Subcutaneous adipose tissue (tissue), 4 donors: ENCODE measurements around the gene LIN54. TPM values are rescaled to one million over a fixed set of nuclear protein-coding genes. Genes with fewer than 3 reads are reported as not detected.

Source experiments
- total RNA-seq, 4 donors: library from RNA; depleted of rRNA; stranded (reverse); fragments of >200 nt; gene quantifications; one replicate each; pipeline ENCODE4 v1.1.0, GENCODE V29; 2016
- TF ChIP-seq, protein P1 (sequence below): fragments of 450-650 bp; IDR thresholded peaks from one replicate; pipeline ENCODE4 v1.5.1; 2016; ENCODE audit warnings: low read depth, mild to moderate bottlenecking, control low read depth, antibody characterized with exemption, moderate library complexity

Gene LIN54
- total RNA-seq, 4 donors from 2014 or later, result 6.6 to 12.9 (median 9.9) TPM

DNA sequence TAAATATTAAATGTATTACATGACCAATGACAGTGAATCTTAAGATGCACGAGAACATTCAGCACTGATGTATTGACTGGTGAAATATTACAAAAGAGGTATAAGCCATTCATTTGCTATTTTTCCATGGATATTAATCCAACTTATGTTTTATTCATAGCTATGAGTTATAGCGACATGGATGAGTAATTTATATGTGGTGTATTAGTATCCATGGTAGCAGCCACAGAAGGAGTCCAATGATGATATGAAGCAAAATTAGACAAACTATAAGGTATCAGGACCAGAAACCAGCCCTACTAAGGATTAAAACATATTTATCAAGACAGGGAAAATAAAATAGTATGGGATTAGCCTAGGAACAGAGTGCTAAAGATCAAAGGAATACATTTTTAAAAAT lies 59.4 kb downstream of the LIN54 start:
- TF ChIP-seq, protein P1, sequence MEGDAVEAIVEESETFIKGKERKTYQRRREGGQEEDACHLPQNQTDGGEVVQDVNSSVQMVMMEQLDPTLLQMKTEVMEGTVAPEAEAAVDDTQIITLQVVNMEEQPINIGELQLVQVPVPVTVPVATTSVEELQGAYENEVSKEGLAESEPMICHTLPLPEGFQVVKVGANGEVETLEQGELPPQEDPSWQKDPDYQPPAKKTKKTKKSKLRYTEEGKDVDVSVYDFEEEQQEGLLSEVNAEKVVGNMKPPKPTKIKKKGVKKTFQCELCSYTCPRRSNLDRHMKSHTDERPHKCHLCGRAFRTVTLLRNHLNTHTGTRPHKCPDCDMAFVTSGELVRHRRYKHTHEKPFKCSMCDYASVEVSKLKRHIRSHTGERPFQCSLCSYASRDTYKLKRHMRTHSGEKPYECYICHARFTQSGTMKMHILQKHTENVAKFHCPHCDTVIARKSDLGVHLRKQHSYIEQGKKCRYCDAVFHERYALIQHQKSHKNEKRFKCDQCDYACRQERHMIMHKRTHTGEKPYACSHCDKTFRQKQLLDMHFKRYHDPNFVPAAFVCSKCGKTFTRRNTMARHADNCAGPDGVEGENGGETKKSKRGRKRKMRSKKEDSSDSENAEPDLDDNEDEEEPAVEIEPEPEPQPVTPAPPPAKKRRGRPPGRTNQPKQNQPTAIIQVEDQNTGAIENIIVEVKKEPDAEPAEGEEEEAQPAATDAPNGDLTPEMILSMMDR, result no peak

DNA sequence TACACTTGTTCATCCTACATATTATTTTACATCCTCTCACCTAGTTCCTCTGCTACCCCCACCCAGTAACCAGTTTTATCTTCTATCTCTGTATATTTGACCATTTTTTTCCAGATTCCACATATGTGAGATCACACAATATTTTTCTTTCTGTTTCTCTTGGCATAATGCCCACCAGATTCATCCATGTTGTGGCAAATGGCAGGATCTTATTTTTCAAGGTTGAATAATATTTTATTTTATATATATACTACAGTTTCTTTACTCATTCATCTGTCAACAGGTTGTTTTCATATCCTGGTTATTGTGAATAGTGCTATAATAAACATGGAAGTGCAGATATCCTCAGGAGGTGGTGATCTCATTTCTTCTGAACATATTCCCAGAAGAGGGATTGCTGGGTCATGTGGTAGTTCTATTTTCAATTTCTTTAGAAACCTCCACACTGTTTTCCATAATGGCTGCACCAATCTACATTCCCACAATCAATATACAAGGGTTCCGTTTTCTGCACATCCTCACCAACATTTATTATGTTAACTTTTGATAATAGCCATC lies 61.9 kb downstream of the LIN54 start:
- TF ChIP-seq, protein P1, result no peak

DNA sequence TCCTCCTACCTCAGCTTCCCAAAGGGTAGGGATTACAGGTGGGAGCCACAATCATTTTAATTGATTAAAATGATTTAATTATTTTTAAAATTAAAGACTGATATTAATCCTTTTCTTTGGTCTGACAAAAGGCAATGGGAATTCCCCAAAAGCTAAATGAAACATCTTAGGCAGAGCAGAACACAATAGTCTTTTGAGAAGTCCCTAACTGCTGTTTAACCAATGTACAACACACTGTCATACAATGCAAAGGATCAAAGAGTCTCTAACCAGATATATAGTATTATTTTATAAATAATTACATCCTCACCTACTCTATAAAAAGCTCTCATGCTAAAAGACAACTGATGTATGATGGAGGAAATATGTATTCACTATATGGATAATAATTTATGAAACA lies 63.1 kb downstream of the LIN54 start:
- TF ChIP-seq, protein P1, result no peak

DNA sequence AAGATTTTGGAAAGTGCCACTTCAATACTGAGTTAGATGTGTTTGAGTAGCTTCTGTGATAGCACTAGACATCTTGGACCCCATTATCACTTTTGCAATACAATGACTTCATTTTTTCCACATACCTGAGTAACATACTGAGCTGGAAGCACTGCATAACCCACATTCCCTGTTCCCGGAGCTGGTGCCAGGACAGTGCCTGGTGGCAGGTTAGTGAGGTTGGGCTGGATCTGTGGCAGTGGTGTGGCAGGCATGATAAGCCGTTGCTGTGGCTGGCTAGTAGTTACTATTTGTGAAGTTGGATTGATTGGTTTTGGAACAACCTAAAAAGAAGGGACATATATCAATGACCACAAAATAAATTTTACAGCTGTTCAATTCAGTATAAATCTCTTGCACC lies 71.2 kb downstream of the LIN54 start:
- TF ChIP-seq, protein P1, result no peak

DNA sequence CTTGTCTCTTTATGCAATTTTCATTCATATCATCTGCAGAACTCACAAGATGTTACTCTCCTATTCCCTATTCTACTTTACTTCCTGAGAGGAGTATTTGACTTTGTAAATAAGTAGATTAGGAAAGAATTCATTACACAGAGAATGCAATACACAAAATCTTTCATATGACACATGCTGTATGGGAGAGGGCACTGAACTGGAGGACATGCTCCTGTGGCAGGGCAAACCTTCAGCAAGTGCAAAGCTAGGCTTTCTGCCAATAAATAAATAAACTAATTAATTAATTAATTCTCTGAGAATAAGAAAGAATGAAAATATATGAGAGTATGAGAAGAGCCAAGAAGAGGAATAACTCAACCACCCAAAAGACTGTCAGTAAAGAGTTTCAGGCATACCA lies 76.2 kb downstream of the LIN54 start:
- TF ChIP-seq, protein P1, result no peak

DNA sequence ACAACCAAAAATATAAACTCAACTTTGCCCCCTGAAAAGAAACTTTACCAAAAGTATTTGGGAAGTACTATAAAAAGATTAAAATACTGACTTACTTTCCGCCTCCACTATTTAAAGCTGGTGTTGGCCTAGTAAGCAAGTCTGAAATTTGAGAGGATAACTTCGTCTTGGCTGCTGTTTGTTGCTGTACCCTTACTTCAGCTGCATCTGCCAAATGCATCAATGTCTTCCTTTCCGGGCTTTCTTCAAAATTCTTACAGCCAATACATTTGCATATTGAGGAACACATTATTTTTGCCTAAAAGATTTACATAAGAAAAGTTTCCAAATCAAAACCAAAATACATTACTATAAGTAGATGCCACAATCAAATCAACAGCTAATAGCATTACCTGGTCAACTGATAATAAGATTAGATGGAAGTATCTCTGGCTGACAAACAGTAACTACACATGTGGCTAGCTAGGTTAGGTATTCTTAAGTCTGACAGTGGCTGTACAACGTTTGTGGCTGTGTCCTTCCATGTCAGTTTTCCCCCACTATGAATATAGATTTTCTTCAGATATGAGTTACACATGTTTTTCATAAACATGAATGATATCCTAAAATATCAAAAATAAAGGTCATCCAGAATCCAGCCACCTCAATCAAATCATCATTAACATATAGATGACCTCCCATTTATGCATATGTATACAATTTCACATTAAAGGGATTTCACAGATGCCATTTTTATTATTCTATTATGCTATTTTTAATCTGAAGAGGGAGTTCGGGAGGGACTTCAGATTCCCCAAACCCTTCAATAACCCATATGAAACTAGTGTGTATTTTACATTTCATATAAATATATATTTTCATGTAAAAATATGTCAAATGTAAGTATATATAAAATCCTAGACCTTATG lies 79.5 kb downstream of the LIN54 start:
- TF ChIP-seq, protein P1, result no peak

DNA sequence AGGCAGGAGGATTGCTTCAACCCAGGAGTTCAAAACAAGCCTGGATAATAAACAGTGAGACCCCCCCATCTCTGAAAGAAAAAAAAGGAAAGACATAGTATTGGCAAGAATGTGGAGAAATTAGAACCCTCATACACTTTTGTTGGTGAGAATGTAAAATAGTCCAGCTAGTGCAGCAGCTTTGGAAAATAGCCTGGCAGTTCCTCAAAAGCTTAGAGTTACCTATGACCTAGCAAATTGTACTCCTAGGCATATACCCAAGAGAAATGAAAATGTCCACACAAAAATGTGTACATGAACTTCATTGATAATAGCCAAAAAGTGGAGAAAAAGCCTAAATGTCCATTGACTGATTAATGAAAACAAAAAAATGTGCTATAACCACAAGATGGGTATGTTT lies 88.8 kb downstream of the LIN54 start:
- TF ChIP-seq, protein P1, result no peak
